Measurements from ENCODE around the gene PRKCH.

DNA sequence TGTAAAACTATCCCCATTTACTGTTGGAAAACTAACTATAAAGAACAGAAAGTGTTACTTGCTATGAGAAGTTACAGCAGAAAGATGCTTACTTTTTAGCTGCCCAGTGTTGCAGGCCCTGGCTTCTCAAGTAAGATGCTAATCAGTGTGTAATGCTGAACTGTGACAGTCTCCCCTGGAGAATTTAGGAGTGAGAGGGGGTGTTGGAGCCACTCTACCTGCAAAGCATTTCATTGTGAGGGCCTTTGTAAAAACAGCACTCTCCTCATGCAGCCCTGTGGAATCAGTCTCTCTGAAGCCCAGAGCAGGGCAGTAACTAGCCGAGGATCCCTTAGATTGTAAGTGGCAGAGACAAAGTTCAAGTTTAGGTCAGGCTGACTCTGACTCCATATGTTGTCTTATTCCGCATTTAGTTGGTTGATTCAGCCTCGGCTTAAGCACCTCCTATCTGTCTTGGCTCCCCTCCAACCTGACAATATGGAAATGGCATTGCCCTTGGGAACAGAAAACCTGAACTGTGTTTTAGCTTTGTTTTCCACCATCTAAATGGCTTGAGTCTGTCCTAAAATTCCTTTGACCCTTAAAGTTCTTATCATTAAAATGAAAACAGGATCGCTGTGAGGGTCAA is 141.3 kb downstream of the PRKCH start:
- TF ChIP-seq, protein P1, sequence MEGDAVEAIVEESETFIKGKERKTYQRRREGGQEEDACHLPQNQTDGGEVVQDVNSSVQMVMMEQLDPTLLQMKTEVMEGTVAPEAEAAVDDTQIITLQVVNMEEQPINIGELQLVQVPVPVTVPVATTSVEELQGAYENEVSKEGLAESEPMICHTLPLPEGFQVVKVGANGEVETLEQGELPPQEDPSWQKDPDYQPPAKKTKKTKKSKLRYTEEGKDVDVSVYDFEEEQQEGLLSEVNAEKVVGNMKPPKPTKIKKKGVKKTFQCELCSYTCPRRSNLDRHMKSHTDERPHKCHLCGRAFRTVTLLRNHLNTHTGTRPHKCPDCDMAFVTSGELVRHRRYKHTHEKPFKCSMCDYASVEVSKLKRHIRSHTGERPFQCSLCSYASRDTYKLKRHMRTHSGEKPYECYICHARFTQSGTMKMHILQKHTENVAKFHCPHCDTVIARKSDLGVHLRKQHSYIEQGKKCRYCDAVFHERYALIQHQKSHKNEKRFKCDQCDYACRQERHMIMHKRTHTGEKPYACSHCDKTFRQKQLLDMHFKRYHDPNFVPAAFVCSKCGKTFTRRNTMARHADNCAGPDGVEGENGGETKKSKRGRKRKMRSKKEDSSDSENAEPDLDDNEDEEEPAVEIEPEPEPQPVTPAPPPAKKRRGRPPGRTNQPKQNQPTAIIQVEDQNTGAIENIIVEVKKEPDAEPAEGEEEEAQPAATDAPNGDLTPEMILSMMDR (IDR thresholded peaks at IDR 0.05) = no peak
- TF ChIP-seq POLR2AphosphoS5 (IDR thresholded peaks at IDR 0.05) = no peak
